Omental fat pad (tissue), 4 donors: ENCODE results near the gene WFDC9. TPM values are rescaled to one million over a fixed set of nuclear protein-coding genes. Genes with fewer than 3 reads are reported as not detected.
"Not testable (repeated sequence)": the region's sequence is repeated elsewhere in the genome, so short reads cannot be mapped to it uniquely, and the experiment has no call there.

Source experiments
- ATAC-seq: fragments of 150-250 bp; one replicate; pipeline ENCODE4 v1.9.1; 2016; ENCODE audit warnings: mild to moderate bottlenecking, moderate library complexity; ENCODE audit not compliant: low FRiP score
- DNase-seq: peaks from one replicate; pipeline ENCODE4 v3.0.0-alpha.2; 2019; ENCODE audit warnings: low spot score
- CTCF ChIP-seq, 3 donors: fragments of 450-650 bp; IDR thresholded peaks; one replicate each; pipeline ENCODE4 v1.5.1; 2016 to 2017; ENCODE audit warnings: antibody characterized with exemption in 3 of 3, mild to moderate bottlenecking in 3 of 3, moderate library complexity in 2 of 3
- total RNA-seq, 4 donors: library from RNA; depleted of rRNA; stranded (reverse); fragments of >200 nt; gene quantifications; one replicate each; pipeline ENCODE4 v1.1.0, GENCODE V29; 2016

Gene WFDC9
- not detected for total RNA-seq

GRCh38 chr20:45631184-45631583 is at the start of gene WFDC9:
TSS of gene WFDC9 (minus strand) at chr20:45631284. CDS start at chr20:45610181, 21,103 bp downstream.
- no peak for TF ChIP-seq CTCF (IDR thresholded peaks at IDR 0.05)
- DNase-seq = no peak
- no peak for ATAC-seq

- no peak for DNase-seq
- TF ChIP-seq CTCF (IDR thresholded peaks at IDR 0.05) = no peak
- ATAC-seq = no peak
Observed at GRCh38 chr20:45679650-45680049, 48.6 kb upstream of the WFDC9 start.

- DNase-seq = no peak
- TF ChIP-seq CTCF (IDR thresholded peaks at IDR 0.05) = no peak
- no peak for ATAC-seq
Observed at GRCh38 chr20:45672765-45673164, 41.7 kb upstream of the WFDC9 start.

GRCh38 chr20:45670139-45670538 is 39.1 kb upstream of the WFDC9 start, which contains the start of gene WFDC11:
TSS of gene WFDC11 (minus strand) at chr20:45670239. CDS start at chr20:45650600, 19,639 bp downstream.
- ATAC-seq (no peak), DNase-seq (no peak)
- TF ChIP-seq CTCF (IDR thresholded peaks at IDR 0.05) = no peak

- ATAC-seq, DNase-seq: not testable (repeated sequence)
Observed at GRCh38 chr20:45657038-45657437, 26.0 kb upstream of the WFDC9 start.

- not testable (repeated sequence) for ATAC-seq, DNase-seq
Observed at GRCh38 chr20:45651726-45652125, 20.6 kb upstream of the WFDC9 start.

GRCh38 chr20:45649312-45649863 is 18.3 kb upstream of the WFDC9 start:
- no peak for DNase-seq

More at GRCh38 chr20:45649312-45649863, 18.3 kb upstream of the WFDC9 start:
- no peak for TF ChIP-seq CTCF (IDR thresholded peaks at IDR 0.05)
- ATAC-seq = no peak
